ENCODE results near the gene TMEM248. TPM values are rescaled to one million over a fixed set of nuclear protein-coding genes. Genes with fewer than 3 reads are reported as not detected.

Gene TMEM248
- total and polyA plus RNA-seq, 2 donors (not counting 3 experiments of a cell fraction or from before 2014, with no cell fraction given), result 107 to 220 TPM

DNA sequence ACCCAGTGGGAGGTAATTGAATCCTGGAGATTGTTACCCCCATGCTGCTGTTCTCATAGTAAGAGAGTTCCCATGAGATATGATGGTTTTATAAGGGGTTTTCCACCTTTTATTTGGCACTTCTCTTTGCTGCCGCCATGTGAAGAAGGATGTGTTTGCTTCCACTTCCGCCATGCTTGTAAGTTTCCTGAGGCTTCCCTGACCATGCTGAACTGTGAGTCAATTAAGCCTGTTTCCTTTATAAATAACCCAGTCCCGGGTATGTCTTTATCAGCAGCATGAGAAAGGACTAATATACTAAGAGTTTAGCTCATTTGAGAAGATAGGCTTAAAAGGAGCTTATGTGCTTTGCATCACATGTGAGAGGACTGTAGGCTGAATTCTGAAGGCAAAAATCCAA lies 29.3 kb downstream of the TMEM248 start:
- Histone ChIP-seq H3K4me3 (replicated peaks in 1 of 3; ENCODE audit: insufficient read depth in 1 of 3, low read depth in 1 of 3, low read length in 3 of 3) (no peak overlapping the region), H3K4me2 (ENCODE audit: insufficient read depth, low read length) (peak overlapping the region; percentile 35), H3K9me1 (replicated peaks; ENCODE audit: control insufficient read depth, extremely low read depth, insufficient read depth, low read length) (no peaks in the 10 kb centered on the region), H3K9me3 (replicated peaks; ENCODE audit: control insufficient read depth, insufficient read depth, low read length) (no peaks in the 10 kb centered on the region), H3K79me2 (ENCODE audit: control insufficient read depth, insufficient read depth, low read length) (peaks cover 7% of the 10 kb centered on the region), H3K27ac (ENCODE audit: insufficient read depth, low read depth, low read length) (peak overlapping the region; percentile 32), H4K20me1 (replicated peaks; ENCODE audit: control insufficient read depth, extremely low read depth, insufficient read depth, low read length) (no peaks in the 10 kb centered on the region), H3K36me3 (ENCODE audit: control insufficient read depth in 2 of 2, extremely low read depth in 1 of 2, insufficient read depth in 2 of 2, low read length in 2 of 2) (peaks cover 12 to 18% of the 10 kb centered on the region in 2 experiments), H3K27me3 (ENCODE audit: control insufficient read depth in 2 of 2, insufficient read depth in 2 of 2, low read length in 2 of 2) (no peaks in the 10 kb centered on the region), H3K9ac (replicated peaks; ENCODE audit: extremely low read depth, insufficient read depth, low read length) (peak overlapping the region; percentile 20), H3K4me1 (ENCODE audit: control insufficient read depth, extremely low read depth, insufficient read depth, low read length) (peaks cover 47% of the 10 kb centered on the region), H2AFZ (ENCODE audit: low read depth, low read length) (no peak overlapping the region)
- TF ChIP-seq POLR2A (IDR thresholded peaks at IDR 0.05; ENCODE audit: low read depth, low read length) (no peak), GATA2 (IDR thresholded peaks at IDR 0.05; ENCODE audit: insufficient read depth, insufficient read length, low read depth, low read length) (peak; percentile 19), JUN (IDR thresholded peaks at IDR 0.05; ENCODE audit: borderline replicate concordance, insufficient read depth, insufficient read length, low read depth) (no peak), FOS (IDR thresholded peaks at IDR 0.05; ENCODE audit: borderline replicate concordance, insufficient read depth, low read length) (peak; percentile 46), EZH2 (IDR thresholded peaks at IDR 0.05; ENCODE audit: borderline replicate concordance, low read depth, low read length, severe bottlenecking) (no peak), POLR2AphosphoS5 (IDR thresholded peaks at IDR 0.05; ENCODE audit: insufficient read depth, low read depth, low read length) (peak; percentile 35), MYC (IDR thresholded peaks at IDR 0.05; ENCODE audit: low read depth, low read length) (no peak)
- TF ChIP-seq, protein P1, sequence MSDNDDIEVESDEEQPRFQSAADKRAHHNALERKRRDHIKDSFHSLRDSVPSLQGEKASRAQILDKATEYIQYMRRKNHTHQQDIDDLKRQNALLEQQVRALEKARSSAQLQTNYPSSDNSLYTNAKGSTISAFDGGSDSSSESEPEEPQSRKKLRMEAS (IDR thresholded peaks at IDR 0.05; ENCODE audit: insufficient read depth, insufficient read length), result no peak
- TF ChIP-seq, protein P2, sequence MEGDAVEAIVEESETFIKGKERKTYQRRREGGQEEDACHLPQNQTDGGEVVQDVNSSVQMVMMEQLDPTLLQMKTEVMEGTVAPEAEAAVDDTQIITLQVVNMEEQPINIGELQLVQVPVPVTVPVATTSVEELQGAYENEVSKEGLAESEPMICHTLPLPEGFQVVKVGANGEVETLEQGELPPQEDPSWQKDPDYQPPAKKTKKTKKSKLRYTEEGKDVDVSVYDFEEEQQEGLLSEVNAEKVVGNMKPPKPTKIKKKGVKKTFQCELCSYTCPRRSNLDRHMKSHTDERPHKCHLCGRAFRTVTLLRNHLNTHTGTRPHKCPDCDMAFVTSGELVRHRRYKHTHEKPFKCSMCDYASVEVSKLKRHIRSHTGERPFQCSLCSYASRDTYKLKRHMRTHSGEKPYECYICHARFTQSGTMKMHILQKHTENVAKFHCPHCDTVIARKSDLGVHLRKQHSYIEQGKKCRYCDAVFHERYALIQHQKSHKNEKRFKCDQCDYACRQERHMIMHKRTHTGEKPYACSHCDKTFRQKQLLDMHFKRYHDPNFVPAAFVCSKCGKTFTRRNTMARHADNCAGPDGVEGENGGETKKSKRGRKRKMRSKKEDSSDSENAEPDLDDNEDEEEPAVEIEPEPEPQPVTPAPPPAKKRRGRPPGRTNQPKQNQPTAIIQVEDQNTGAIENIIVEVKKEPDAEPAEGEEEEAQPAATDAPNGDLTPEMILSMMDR (IDR thresholded peaks at IDR 0.05; ENCODE audit: extremely low read depth in 1 of 2, insufficient read depth in 1 of 2, low read depth in 1 of 2, low read length in 2 of 2), result no peak
- dilution Hi-C loops (cut with MboI; ENCODE audit: extremely low pct_ligation_motif_present, low sequenced_read_pairs) (no loop called here), intact Hi-C loops (cut with micrococcal nuclease) (loop anchor here (1.0 to 2.0 kb wide), 2 partner anchors 44 to 113 kb away; partner anchors contain the start of gene SBDS)
- ChIA-PET CTCF (interaction anchor here (0.9 to 1.2 kb wide), 2 partner anchors 28 to 393 kb away, joined by 3 to 4 read pairs; no protein-coding TSS in a partner anchor), POLR2A (interaction anchor here (0.5 kb wide), 1 partner anchor 841 kb away, joined by 5 read pairs; no protein-coding TSS in a partner anchor)
- peak; percentile 95 for FAIRE-seq
- DNase-seq (ENCODE audit: low read depth, low spot score), result peak; percentile 70
- BruUV-seq (replicated peaks), result no TSS peak
